CD14-positive monocyte (primary cell): Measurements from ENCODE around the gene MINPP1. TPM values are rescaled to one million over a fixed set of nuclear protein-coding genes. Genes with fewer than 3 reads are reported as not detected.

Experiments used
- DNase-seq, 3 donors: peaks; one replicate each; pipeline ENCODE4 v3.0.0-alpha.2; 2011 to 2022
- H2AFZ ChIP-seq: 2 replicates; pipeline ENCODE4 v1.6.0; 2012; ENCODE audit warnings: mild to moderate bottlenecking, low read depth, low read length, inconsistent platforms; ENCODE audit not compliant: insufficient read depth, poor library complexity, severe bottlenecking
- H3K27ac ChIP-seq, 2 donors: 1 replicate in 1 of 2; 2 replicates in 1 of 2; pipeline ENCODE4 v1.5.1; 2012 to 2013; ENCODE audit warnings: low read length in 2 of 2, control low read depth in 1 of 2, inconsistent platforms in 1 of 2, low read depth in 1 of 2, mild to moderate bottlenecking in 1 of 2
- H3K27me3 ChIP-seq, 2 donors: one replicate each; pipeline versions ENCODE4 v1.6.0 to v1.6.1; 2011 to 2013; ENCODE audit warnings: low read length in 2 of 2; ENCODE audit not compliant: control insufficient read depth in 2 of 2, insufficient read depth in 2 of 2
- H3K36me3 ChIP-seq, 2 donors: replicated peaks in 1 of 2; 1 replicate in 1 of 2; 2 replicates in 1 of 2; pipeline versions ENCODE4 v1.5.1 to v1.6.1; 2012 to 2013; ENCODE audit warnings: low read length in 2 of 2, control low read depth in 1 of 2, inconsistent platforms in 1 of 2, mild to moderate bottlenecking in 1 of 2; ENCODE audit not compliant: insufficient read depth in 2 of 2, control insufficient read depth in 1 of 2
- H3K4me1 ChIP-seq, 2 donors: 1 replicate in 1 of 2; 2 replicates in 1 of 2; pipeline versions ENCODE4 v1.5.1 to v1.6.1; 2012 to 2013; ENCODE audit warnings: low read length in 2 of 2, control low read depth in 1 of 2, inconsistent platforms in 1 of 2, mild to moderate bottlenecking in 1 of 2, moderate library complexity in 1 of 2; ENCODE audit not compliant: insufficient read depth in 2 of 2, control insufficient read depth in 1 of 2
- H3K4me2 ChIP-seq: replicated peaks from 2 replicates; pipeline ENCODE3; 2012; ENCODE audit warnings: low read length, moderate library complexity, mild to moderate bottlenecking; ENCODE audit not compliant: poor library complexity, severe bottlenecking; ENCODE audit errors: extremely low read depth
- H3K4me3 ChIP-seq, 3 experiments: fragments of 200-600 bp in 1 of 3; sonication (generic) in 1 of 3; replicated peaks in 1 of 3; 1 replicate in 2 of 3; 2 replicates in 1 of 3; pipeline ENCODE4 v1.5.1; 2011 to 2013; ENCODE audit warnings: low read length in 3 of 3, mild to moderate bottlenecking in 3 of 3, control low read depth in 2 of 3, low read depth in 2 of 3, inconsistent platforms in 1 of 3, moderate library complexity in 1 of 3
- H3K79me2 ChIP-seq: 2 replicates; pipeline ENCODE4 v1.6.0; 2012; ENCODE audit warnings: mild to moderate bottlenecking, control low read depth, inconsistent platforms, low read length, moderate library complexity; ENCODE audit not compliant: insufficient read depth
- H3K9ac ChIP-seq: 2 replicates; pipeline ENCODE4 v1.6.0; 2017; ENCODE audit warnings: low read length, mild to moderate bottlenecking; ENCODE audit not compliant: insufficient read depth, poor library complexity, severe bottlenecking
- H3K9me3 ChIP-seq, 2 donors: replicated peaks in 1 of 2; 1 replicate in 1 of 2; 2 replicates in 1 of 2; pipeline versions ENCODE4 v1.5.1 to v1.6.1; 2012 to 2013; ENCODE audit warnings: low read length in 2 of 2, control low read depth in 1 of 2; ENCODE audit not compliant: control insufficient read depth in 1 of 2, insufficient read depth in 1 of 2
- H4K20me1 ChIP-seq: 2 replicates; pipeline ENCODE4 v1.6.0; 2012; ENCODE audit warnings: mild to moderate bottlenecking, low read length, control low read depth, moderate library complexity; ENCODE audit not compliant: insufficient read depth
- H3K27ac Mint-ChIP-seq, 7 donors: one replicate each; pipeline ENCODE4 v1.8.0; 2020; ENCODE audit warnings: mild to moderate bottlenecking in 7 of 7, mixed read lengths in 7 of 7, moderate library complexity in 6 of 7, inconsistent platforms in 2 of 7
- H3K27me3 Mint-ChIP-seq, 3 donors: one replicate each; pipeline ENCODE4 v1.8.0; 2021 to 2022; ENCODE audit warnings: low read depth in 3 of 3, mild to moderate bottlenecking in 3 of 3, mixed read lengths in 3 of 3, moderate library complexity in 3 of 3, inconsistent platforms in 1 of 3
- H3K36me3 Mint-ChIP-seq, 2 donors: one replicate each; pipeline ENCODE4 v1.8.0; 2020; ENCODE audit warnings: mixed read lengths in 2 of 2, inconsistent platforms in 1 of 2, mild to moderate bottlenecking in 1 of 2
- H3K4me1 Mint-ChIP-seq: one replicate; pipeline ENCODE4 v1.8.0; 2020; ENCODE audit warnings: mild to moderate bottlenecking, mixed read lengths
- H3K4me3 Mint-ChIP-seq, 2 donors: one replicate each; pipeline ENCODE4 v1.8.0; 2020; ENCODE audit warnings: mild to moderate bottlenecking in 2 of 2, mixed read lengths in 2 of 2, moderate library complexity in 1 of 2
- H3K9me3 Mint-ChIP-seq, 7 donors: one replicate each; pipeline ENCODE4 v1.8.0; 2020 to 2022; ENCODE audit warnings: mixed read lengths in 7 of 7, mild to moderate bottlenecking in 6 of 7, moderate library complexity in 6 of 7, inconsistent platforms in 2 of 7
- WGBS: methylation state at CpG from one replicate; pipeline ENCODE4 v1.1.5; 2013; ENCODE audit warnings: missing lambda C conversion rate; ENCODE audit not compliant: insufficient coverage; 5-methylcytosine and 5-hydroxymethylcytosine counted together
- intact Hi-C, 2 donors: fragments of 100-400 bp; cut with micrococcal nuclease; formaldehyde crosslinking; loops; one replicate each; pipeline versions ENCODE4 v1.15.0 to v1.15.1; 2023
- polyA plus RNA-seq, 3 donors: library from polyadenylated mRNA; depleted of rRNA in 1 of 3; unstranded in 2 of 3; stranded (reverse) in 1 of 3; fragments of 300-500 nt in 2 of 3; fragments of >200 nt in 1 of 3; fragmentation: Illumina TruSeq in 2 of 3; gene quantifications; 1 replicate in 2 of 3; 2 replicates in 1 of 3; pipeline ENCODE4 v1.2.3, GENCODE V29; 2012 to 2021
- TF ChIP-seq, protein P1 (sequence below): fragments of 200-600 bp; IDR thresholded peaks from one replicate; pipeline ENCODE4 v1.8.0; 2022; ENCODE audit warnings: antibody characterized with exemption, mild to moderate bottlenecking

The MINPP1 gene
- polyA plus RNA-seq, 3 donors, result 1.7 to 9.7 (median 9.0) TPM

DNA sequence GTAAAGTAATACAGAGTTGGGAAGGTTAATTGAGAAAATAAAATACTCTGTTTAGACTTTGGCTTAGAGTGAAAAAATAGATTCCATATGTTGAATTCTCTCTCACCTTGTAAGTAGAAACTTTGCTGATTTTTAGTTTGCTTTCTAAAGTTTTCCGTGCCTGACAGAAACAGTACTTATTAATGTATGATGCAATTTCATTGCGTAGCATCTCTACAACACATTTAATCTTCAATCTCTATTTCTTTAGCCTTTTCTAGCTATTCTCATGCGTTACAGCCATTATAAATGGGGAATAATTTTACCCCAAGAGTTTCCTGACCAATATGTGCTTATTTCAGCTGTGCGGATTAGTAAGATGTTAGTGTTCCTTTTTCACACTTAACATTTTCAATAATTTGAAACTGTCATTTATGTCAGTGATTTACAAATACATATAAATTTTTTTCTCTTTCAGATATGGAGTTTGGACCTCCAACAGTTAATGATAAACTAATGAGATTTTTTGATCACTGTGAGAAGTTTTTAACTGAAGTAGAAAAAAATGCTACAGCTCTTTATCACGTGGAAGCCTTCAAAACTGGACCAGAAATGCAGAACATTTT lies 3.3 kb downstream of the MINPP1 start:
- peaks cover 0 to 5% of the 10 kb centered on the region in 2 donors for H3K27me3 ChIP-seq
- TF ChIP-seq, protein P1, sequence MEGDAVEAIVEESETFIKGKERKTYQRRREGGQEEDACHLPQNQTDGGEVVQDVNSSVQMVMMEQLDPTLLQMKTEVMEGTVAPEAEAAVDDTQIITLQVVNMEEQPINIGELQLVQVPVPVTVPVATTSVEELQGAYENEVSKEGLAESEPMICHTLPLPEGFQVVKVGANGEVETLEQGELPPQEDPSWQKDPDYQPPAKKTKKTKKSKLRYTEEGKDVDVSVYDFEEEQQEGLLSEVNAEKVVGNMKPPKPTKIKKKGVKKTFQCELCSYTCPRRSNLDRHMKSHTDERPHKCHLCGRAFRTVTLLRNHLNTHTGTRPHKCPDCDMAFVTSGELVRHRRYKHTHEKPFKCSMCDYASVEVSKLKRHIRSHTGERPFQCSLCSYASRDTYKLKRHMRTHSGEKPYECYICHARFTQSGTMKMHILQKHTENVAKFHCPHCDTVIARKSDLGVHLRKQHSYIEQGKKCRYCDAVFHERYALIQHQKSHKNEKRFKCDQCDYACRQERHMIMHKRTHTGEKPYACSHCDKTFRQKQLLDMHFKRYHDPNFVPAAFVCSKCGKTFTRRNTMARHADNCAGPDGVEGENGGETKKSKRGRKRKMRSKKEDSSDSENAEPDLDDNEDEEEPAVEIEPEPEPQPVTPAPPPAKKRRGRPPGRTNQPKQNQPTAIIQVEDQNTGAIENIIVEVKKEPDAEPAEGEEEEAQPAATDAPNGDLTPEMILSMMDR, result no peak
- intact Hi-C loops, result no loop called here
- no peak overlapping the region for H3K27ac Mint-ChIP-seq
- no peak for DNase-seq
- H3K4me3 ChIP-seq, result no peak overlapping the region
- no peak overlapping the region for H3K4me2 ChIP-seq
- H3K4me1 Mint-ChIP-seq, result peaks cover 18% of the 10 kb centered on the region
- no peak overlapping the region for H2AFZ ChIP-seq
- WGBS, result no CpG with 5 or more reads among the region's 5 CpGs
- H3K9me3 Mint-ChIP-seq, result no peaks in the 10 kb centered on the region
- H3K36me3 Mint-ChIP-seq, result peaks cover 21 to 24% of the 10 kb centered on the region in 2 donors
- no peak overlapping the region for H3K4me3 Mint-ChIP-seq
- no peak overlapping the region for H3K27ac ChIP-seq
- peaks cover 12 to 26% of the 10 kb centered on the region in 2 donors for H3K4me1 ChIP-seq
- H3K79me2 ChIP-seq, result no peaks in the 10 kb centered on the region
- H3K9ac ChIP-seq, result no peak overlapping the region
- H4K20me1 ChIP-seq, result peaks cover 3% of the 10 kb centered on the region
- H3K27me3 Mint-ChIP-seq, result peaks cover 0 to 3% (median 2%) of the 10 kb centered on the region in 3 donors
- no peaks in the 10 kb centered on the region for H3K9me3 ChIP-seq
- peaks cover 9 to 42% of the 10 kb centered on the region in 2 donors for H3K36me3 ChIP-seq

DNA sequence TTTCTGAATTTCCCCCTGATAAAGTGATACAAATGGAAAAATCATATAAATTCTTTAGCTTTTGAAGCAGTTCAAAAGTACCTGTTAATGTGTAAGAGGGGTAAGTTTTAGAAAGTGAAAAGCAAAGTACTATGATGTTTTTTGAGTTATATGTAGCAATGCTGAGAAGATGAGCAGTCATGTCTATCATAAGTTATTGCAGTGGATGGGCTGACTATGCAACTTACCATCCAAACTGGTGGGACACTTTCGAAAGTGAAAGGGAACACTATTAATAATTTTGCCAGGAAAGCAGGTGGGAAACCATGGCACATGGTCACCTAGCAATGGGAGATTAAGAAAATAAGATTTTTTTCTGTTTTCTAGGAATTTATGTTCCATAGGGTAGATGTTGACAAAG lies 4.1 kb downstream of the MINPP1 start:
- no peaks in the 10 kb centered on the region for H3K9me3 Mint-ChIP-seq

More for the DNA sequence above, 4.1 kb downstream of the MINPP1 start:
- Histone ChIP-seq H3K79me2 (no peaks in the 10 kb centered on the region), H3K36me3 (peaks cover 13 to 51% of the 10 kb centered on the region in 2 donors), H3K9ac (no peak overlapping the region), H3K27ac (no peak overlapping the region), H3K4me2 (no peak overlapping the region), H4K20me1 (peaks cover 3% of the 10 kb centered on the region), H3K9me3 (no peaks in the 10 kb centered on the region), H3K4me3 (no peak overlapping the region), H2AFZ (no peak overlapping the region), H3K27me3 (no peaks in the 10 kb centered on the region), H3K4me1 (peaks cover 12 to 26% of the 10 kb centered on the region in 2 donors)
- intact Hi-C loops, result no loop called here
- DNase-seq, result no peak
- 100% methylated on average over 1 of the region's 1 CpG for WGBS
- Mint-ChIP-seq H3K27ac (no peak overlapping the region), H3K4me3 (no peak overlapping the region), H3K36me3 (peaks cover 25 to 32% of the 10 kb centered on the region in 2 donors), H3K27me3 (peaks cover 0 to 3% (median 2%) of the 10 kb centered on the region in 3 donors), H3K4me1 (peaks cover 18% of the 10 kb centered on the region)
- TF ChIP-seq, protein P1, result no peak
